ENCODE results near the gene AKIRIN2.

GRCh38 chr6:87661503-87661902 lies 40.5 kb downstream of the AKIRIN2 start:
- TF ChIP-seq CTCF (IDR thresholded peaks at IDR 0.05; ENCODE audit: low read length) (no peak), EZH2 (optimal IDR thresholded peaks at IDR 0.05; ENCODE audit: low read depth, low read length) (no peak)
